ENCODE measurements around the gene SORCS2.
A peak's percentile ranks its signal among the peaks of the same experiment; 100 is the strongest.

SORCS2 gene

DNA sequence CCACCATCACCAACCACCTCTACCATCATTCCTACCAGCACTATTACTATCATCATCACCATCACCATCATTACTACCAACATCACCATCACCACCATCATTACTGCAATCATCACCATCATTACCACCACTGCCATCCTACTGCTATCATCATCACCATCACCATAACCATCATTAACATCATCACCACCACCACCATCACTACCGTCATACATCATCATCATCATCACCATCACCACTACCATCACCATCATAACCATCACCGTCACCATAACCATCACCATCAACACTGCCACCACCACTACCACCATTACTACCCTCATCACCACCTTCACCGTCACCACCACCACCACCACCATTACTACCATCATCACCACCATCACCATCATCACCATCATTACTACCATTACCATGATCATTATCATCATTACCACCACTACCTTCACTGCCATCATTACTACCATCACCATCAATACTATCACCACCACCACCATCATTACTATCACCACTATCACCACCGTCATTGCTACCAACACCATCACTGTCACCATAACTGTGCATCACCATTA is 170.6 kb downstream of the SORCS2 start:
- DNase-seq: no peak

DNA sequence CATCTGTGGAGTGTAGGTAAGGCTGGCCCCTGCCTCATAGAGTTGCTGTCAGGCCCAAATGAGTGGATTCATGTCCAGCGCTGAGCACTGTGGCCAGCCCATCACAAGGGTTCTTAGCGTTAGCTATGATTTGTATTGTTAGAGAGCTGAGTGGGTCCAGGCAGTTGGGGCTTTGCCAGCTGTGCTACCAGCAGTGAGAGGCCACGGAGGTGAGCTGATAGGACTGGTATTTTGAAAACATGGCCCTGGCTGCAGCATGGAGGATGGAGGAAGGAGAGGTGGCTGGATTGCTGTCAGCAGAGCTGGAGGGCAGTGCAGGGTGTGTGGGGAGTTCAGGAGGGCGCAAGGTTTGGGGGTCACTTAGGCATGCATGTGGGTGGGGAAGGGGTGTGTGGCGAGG is 172.6 kb downstream of the SORCS2 start:
- no peak for DNase-seq

- DNase-seq: peak; percentile 88
Observed at GRCh38 chr4:7365462-7366179, 173.3 kb downstream of the SORCS2 start.

- DNase-seq: no peak
Observed at GRCh38 chr4:7366180-7366945, 174.0 kb downstream of the SORCS2 start.

DNA sequence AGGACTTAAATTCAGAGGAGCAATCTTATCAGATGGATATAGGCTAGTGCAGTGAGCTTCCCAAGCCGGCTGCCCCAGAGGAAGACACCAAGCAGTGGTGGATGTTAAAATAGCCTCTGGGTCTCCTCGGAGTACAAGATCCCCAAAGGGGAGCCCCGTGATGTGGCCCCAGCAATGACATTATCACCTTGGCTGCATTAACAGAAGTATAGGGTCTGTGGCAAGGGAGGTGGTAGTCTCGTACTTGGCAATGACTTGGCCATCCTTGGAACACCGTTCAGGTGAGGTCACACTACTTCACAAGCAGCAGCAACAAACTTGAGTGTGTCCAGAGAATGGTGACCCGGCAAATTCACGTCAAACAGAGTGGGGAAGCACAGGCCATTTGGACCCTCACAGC is 174.6 kb downstream of the SORCS2 start:
- DNase-seq: no peak

GRCh38 chr4:7367406-7367805 is 175.1 kb downstream of the SORCS2 start:
- DNase-seq: no peak

DNA sequence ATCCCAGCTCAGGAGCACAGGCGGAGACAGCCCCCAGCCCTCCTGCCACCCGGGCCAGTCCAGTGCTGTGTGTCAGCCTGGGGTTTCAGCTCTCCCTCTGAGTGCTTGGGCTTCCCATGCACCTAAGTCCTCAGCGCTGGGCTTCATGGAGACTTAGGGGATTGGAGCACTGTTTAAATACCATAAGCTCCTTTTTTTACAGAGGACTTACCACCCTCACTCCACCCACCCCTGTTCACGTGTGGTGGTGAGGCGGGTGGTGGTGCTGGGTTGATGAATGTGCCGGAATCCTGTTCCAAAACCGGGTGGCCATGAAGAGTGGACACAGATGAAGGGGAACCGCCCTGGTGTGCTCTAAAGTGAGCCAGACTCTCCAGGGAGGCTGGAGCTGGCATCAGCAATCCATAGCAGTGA is 175.5 kb downstream of the SORCS2 start:
- no peak for DNase-seq

- no peak for DNase-seq
Observed at GRCh38 chr4:7368296-7368695, 176.0 kb downstream of the SORCS2 start.

GRCh38 chr4:7369511-7369910 is 177.2 kb downstream of the SORCS2 start:
- DNase-seq: no peak

DNA sequence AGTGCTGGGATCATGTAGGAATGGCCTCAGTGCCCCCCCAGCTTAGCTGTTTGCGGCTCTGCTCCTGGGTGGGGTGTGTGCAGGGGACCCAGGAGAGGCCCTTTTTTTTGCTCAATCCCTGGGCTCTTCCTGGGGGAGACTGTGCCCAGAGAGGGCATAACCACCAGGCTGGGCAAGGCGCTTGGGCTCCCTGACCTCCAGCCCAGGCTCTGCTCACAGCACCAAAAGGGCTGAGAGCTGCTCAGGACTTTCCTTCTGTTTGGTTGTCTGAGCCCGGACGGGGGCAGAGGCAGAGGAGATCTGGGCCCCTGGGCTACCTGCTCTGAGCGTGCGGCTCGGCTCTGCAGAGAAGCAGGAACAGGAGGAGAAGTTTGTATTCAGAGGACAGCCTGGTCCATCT is 177.7 kb downstream of the SORCS2 start:
- no peak for DNase-seq

- DNase-seq: no peak
Observed at GRCh38 chr4:7371210-7371941, 179.0 kb downstream of the SORCS2 start.

- no peak for DNase-seq
Observed at GRCh38 chr4:7372673-7373072, 180.3 kb downstream of the SORCS2 start.

DNA sequence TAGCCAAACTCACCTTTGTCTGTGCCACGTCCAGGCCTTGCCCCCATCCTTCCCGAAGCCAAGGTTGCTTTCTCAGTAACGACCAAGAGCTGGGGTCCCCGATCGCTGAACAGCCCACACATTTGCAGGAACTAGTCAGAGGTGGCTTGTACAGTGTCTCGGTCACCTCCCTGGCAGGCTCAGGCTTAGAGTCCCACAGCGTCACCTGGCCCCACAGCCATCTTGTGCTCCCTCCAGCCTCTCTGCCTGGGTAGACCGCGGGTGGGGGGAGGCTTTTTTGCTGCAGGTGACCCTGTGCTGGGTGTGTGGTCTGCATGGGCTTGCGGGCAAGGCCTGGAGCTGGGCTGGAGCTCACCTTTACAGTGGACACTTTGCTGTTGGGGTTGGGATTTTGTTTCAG is 182.2 kb downstream of the SORCS2 start:
- DNase-seq: no peak

GRCh38 chr4:7375427-7375826 is 183.1 kb downstream of the SORCS2 start:
- no peak for DNase-seq

- no peak for DNase-seq
Observed at GRCh38 chr4:7377223-7377865, 185.0 kb downstream of the SORCS2 start.

DNA sequence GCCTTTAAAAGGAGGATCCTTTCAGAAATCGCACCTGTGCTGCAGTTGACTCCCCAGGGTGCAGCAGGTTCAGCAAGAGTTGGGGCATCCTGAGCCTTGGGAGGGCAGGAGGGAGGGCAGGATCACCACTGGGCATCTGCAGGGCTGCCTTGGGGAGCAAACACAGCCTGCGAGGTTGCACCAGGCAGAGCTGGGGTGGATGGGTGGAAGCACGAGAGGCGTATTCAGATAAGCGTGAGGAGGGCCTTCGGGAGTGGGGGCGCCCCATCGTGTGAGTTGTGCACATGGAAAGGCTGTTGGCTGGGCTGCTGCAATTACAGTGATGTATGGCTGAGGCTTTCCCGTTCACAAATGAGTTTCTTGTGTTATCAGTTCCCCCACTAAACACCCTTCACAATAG is 186.8 kb downstream of the SORCS2 start:
- no peak for DNase-seq

- DNase-seq: no peak
Observed at GRCh38 chr4:7379719-7380118, 187.4 kb downstream of the SORCS2 start.

GRCh38 chr4:7381221-7381889 is 189.0 kb downstream of the SORCS2 start:
- DNase-seq: no peak

- no peak for DNase-seq
Observed at GRCh38 chr4:7381890-7382633, 189.7 kb downstream of the SORCS2 start.

GRCh38 chr4:7382634-7383014 is 190.3 kb downstream of the SORCS2 start:
- no peak for DNase-seq

GRCh38 chr4:7383266-7383665 is 190.9 kb downstream of the SORCS2 start:
- no peak for DNase-seq
